MM.1S (cell line): ENCODE results near the gene ZNF398.

Experiments
- DNase-seq: peaks from one replicate; pipeline ENCODE4 v3.0.0-alpha.2; 2015
- H2AFZ ChIP-seq: fragments of 300-600 bp; sonication (generic); 2 replicates; pipeline ENCODE4 v1.6.0; 2016; ENCODE audit warnings: antibody characterized with exemption, low read length
- H3F3A ChIP-seq: fragments of 300-600 bp; sonication (generic); 2 replicates; pipeline ENCODE4 v1.6.1; 2016; ENCODE audit warnings: mild to moderate bottlenecking, antibody characterized with exemption, low read length, moderate library complexity, mixed read lengths; ENCODE audit not compliant: insufficient read depth
- H3K27ac ChIP-seq: fragments of 300-600 bp; sonication (generic); 2 replicates; pipeline ENCODE4 v1.5.1; 2016; ENCODE audit warnings: mild to moderate bottlenecking, low read length
- H3K27me3 ChIP-seq: fragments of 300-600 bp; sonication (generic); replicated peaks from 2 replicates; pipeline ENCODE4 v1.6.0; 2016; ENCODE audit warnings: low read length; ENCODE audit not compliant: insufficient read depth
- H3K36me3 ChIP-seq: fragments of 300-600 bp; sonication (generic); replicated peaks from 2 replicates; pipeline ENCODE4 v1.6.1; 2016; ENCODE audit warnings: mild to moderate bottlenecking, low read length, mixed read lengths; ENCODE audit not compliant: insufficient read depth
- H3K4me1 ChIP-seq: fragments of 300-600 bp; sonication (generic); 2 replicates; pipeline ENCODE4 v1.6.1; 2016; ENCODE audit warnings: low read length, mixed read lengths
- H3K4me2 ChIP-seq: fragments of 300-600 bp; sonication (generic); 2 replicates; pipeline ENCODE4 v1.6.0; 2016; ENCODE audit warnings: low read depth, low read length
- H3K4me3 ChIP-seq: fragments of 300-600 bp; sonication (generic); 2 replicates; pipeline ENCODE4 v1.5.1; 2016; ENCODE audit warnings: low read length, mixed read lengths
- H3K79me2 ChIP-seq: fragments of 300-600 bp; sonication (generic); 2 replicates; pipeline ENCODE4 v1.6.1; 2016; ENCODE audit warnings: mixed run types, low read length, mixed read lengths
- H3K9ac ChIP-seq: fragments of 300-600 bp; sonication (generic); 2 replicates; pipeline ENCODE4 v1.6.1; 2016; ENCODE audit warnings: low read length, mixed read lengths
- H3K9me2 ChIP-seq: fragments of 300-600 bp; sonication (generic); replicated peaks from 2 replicates; pipeline ENCODE4 v1.6.1; 2016; ENCODE audit warnings: mild to moderate bottlenecking, low read length, mixed read lengths; ENCODE audit not compliant: insufficient read depth
- H3K9me3 ChIP-seq: fragments of 300-600 bp; sonication (generic); replicated peaks from 2 replicates; pipeline ENCODE4 v1.6.1; 2016; ENCODE audit warnings: mild to moderate bottlenecking, low read length, mixed read lengths; ENCODE audit not compliant: insufficient read depth
- H4K20me1 ChIP-seq: fragments of 300-600 bp; sonication (generic); 2 replicates; pipeline ENCODE4 v1.6.1; 2016; ENCODE audit warnings: mild to moderate bottlenecking, low read length, moderate library complexity, mixed read lengths; ENCODE audit not compliant: insufficient read depth
- EZH2 ChIP-seq: fragments of 300-600 bp; sonication (generic); optimal IDR thresholded peaks from 2 replicates; pipeline ENCODE3; 2017; ENCODE audit warnings: low read depth, mild to moderate bottlenecking, antibody characterized with exemption, low read length, mixed read lengths
- EZH2phosphoT487 ChIP-seq: fragments of 300-600 bp; sonication (generic); IDR thresholded peaks from 2 replicates; pipeline ENCODE4 v1.6.1; 2018; ENCODE audit warnings: antibody characterized with exemption, low read length
- TF ChIP-seq, protein P1 (sequence below): fragments of 300-600 bp; sonication (generic); IDR thresholded peaks from 2 replicates; pipeline ENCODE4 v1.5.1; 2016; ENCODE audit warnings: antibody characterized with exemption, low read length, mixed read lengths

The ZNF398 gene

DNA sequence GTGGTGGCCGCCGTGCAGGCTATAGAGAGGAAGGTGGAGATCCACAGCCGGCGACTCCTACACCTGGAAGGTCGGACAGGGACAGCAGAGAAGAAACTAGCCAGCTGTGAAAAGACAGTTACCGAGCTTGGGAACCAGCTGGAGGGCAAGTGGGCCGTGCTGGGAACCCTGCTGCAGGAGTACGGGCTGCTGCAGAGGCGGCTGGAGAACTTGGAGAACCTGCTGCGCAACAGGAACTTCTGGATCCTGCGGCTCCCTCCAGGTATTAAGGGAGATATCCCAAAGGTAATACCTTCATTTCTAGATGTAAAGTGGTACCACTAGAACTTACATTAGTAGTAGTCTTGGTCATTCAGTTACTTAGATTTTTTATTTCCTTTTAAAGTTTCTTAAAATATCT is 6.8 kb downstream of the ZNF398 start:
- Histone ChIP-seq H3K79me2 (peaks cover 72% of the 10 kb centered on the region), H3K4me2 (no peak overlapping the region), H3K9ac (no peak overlapping the region), H3K27ac (no peak overlapping the region), H3K4me1 (no peaks in the 10 kb centered on the region), H3K27me3 (no peaks in the 10 kb centered on the region), H2AFZ (no peak overlapping the region), H3K9me3 (no peaks in the 10 kb centered on the region), H3F3A (no peaks in the 10 kb centered on the region), H3K4me3 (no peak overlapping the region), H4K20me1 (no peaks in the 10 kb centered on the region), H3K36me3 (no peaks in the 10 kb centered on the region; the same call in 1 of the 2 replicates), H3K9me2 (no peaks in the 10 kb centered on the region)
- no peak for TF ChIP-seq EZH2
- no peak for TF ChIP-seq EZH2phosphoT487
- TF ChIP-seq, protein P1, sequence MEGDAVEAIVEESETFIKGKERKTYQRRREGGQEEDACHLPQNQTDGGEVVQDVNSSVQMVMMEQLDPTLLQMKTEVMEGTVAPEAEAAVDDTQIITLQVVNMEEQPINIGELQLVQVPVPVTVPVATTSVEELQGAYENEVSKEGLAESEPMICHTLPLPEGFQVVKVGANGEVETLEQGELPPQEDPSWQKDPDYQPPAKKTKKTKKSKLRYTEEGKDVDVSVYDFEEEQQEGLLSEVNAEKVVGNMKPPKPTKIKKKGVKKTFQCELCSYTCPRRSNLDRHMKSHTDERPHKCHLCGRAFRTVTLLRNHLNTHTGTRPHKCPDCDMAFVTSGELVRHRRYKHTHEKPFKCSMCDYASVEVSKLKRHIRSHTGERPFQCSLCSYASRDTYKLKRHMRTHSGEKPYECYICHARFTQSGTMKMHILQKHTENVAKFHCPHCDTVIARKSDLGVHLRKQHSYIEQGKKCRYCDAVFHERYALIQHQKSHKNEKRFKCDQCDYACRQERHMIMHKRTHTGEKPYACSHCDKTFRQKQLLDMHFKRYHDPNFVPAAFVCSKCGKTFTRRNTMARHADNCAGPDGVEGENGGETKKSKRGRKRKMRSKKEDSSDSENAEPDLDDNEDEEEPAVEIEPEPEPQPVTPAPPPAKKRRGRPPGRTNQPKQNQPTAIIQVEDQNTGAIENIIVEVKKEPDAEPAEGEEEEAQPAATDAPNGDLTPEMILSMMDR, result no peak
- DNase-seq, result no peak

DNA sequence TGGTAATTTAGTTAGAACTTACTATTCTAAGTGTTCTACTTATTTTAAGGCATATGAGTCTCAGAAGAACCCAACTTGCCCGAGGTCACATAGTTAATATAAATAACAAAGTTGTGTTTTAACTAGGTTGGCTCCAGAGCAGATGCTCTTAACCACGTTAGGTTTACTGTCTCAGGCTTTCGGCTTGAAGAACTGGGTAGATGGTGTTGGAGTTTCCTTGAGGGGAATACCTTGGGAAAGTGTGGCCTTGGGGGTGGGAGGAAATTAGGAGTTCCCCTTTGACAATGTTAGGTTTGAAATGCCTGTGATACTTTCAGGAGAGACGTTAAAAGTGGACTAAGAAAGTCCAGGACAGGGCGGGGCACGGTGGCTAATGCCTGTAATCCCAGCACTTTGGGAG is 9.6 kb downstream of the ZNF398 start:
- Histone ChIP-seq H3K4me2 (no peak overlapping the region), H3K4me3 (no peak overlapping the region), H3K9me2 (no peaks in the 10 kb centered on the region), H3F3A (no peaks in the 10 kb centered on the region), H2AFZ (no peak overlapping the region), H3K9ac (no peak overlapping the region), H3K79me2 (peaks cover 67% of the 10 kb centered on the region), H3K27me3 (no peaks in the 10 kb centered on the region), H4K20me1 (no peaks in the 10 kb centered on the region), H3K27ac (no peak overlapping the region), H3K4me1 (no peaks in the 10 kb centered on the region), H3K36me3 (no peaks in the 10 kb centered on the region; the same call in 1 of the 2 replicates), H3K9me3 (no peaks in the 10 kb centered on the region)
- no peak for DNase-seq
- TF ChIP-seq EZH2phosphoT487 (no peak), EZH2 (no peak)
- TF ChIP-seq, protein P1, result no peak

DNA sequence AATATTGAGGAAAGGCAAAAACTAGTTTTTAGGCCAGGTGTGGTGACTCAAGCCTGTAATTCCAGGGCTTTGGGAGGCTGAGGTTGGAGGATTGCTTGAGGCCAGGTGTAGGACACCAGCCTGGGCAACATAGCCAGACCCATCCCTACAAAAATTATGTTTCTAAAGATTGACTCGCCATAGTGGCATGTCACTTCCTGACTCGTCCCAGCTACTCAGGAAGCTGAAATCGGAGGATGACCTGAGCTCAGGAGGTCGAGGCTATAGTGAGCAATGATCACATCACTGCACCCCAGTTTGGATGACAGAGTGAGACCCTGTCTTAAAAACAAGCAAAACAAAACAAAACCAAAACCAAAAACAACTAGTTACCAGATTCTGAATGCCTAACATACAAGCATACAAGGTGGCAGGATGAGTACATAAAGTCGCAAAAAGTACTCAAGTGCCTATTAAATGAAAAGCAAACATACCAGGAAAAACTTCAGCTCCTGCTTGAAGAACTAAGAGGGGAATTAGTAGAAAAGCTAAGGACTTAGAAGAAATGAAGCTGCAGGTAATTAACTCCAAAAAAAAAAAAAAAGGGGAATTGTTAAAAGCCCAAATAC is 14.1 kb downstream of the ZNF398 start:
- no peak for DNase-seq
- Histone ChIP-seq H3F3A (no peaks in the 10 kb centered on the region), H4K20me1 (no peaks in the 10 kb centered on the region), H3K36me3 (peaks cover 4% of the 10 kb centered on the region; the same call in 1 of the 2 replicates), H3K9me3 (no peaks in the 10 kb centered on the region), H3K27ac (no peak overlapping the region), H3K4me1 (no peaks in the 10 kb centered on the region), H3K4me2 (no peak overlapping the region), H3K4me3 (no peak overlapping the region), H3K9ac (no peak overlapping the region), H3K79me2 (peaks cover 36% of the 10 kb centered on the region), H3K9me2 (no peaks in the 10 kb centered on the region), H3K27me3 (no peaks in the 10 kb centered on the region), H2AFZ (no peak overlapping the region)
- TF ChIP-seq EZH2 (no peak), EZH2phosphoT487 (no peak)
- TF ChIP-seq, protein P1, result no peak
